ENCODE data around the gene BLOC1S1.

DNA sequence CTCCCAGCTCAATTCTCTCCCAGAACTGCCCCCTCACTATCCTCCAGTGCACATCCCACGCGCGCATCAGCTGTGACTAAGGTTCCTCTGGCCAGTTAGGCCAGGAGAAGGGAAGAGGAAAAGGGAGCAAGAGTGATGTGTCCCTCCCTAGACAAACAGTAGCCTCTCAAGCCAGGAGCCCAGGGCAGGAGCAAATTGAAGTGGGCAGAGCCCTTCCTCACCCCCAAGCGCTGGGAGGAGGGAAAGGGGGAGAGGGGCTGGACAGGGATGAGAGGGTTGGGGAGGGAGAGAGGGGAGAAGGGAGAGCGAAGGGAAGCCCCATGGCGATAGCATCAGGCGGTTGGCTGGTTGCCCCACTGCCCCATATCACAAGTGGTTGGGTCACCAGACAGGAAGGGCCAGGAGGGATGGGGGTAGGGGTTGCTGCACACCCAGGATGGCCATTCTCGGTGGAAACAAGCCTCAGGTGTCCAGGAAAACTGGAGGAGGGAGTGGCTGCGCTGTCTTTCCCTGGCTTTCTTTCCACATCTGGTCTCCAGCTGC lies 11.9 kb downstream of the BLOC1S1 start:
- TF ChIP-seq CTCF (IDR thresholded peaks at IDR 0.05) (no peak), ZFX (IDR thresholded peaks at IDR 0.05; ENCODE audit: borderline replicate concordance) (no peak)
